ENCODE results near the gene POC1A.

POC1A gene

DNA sequence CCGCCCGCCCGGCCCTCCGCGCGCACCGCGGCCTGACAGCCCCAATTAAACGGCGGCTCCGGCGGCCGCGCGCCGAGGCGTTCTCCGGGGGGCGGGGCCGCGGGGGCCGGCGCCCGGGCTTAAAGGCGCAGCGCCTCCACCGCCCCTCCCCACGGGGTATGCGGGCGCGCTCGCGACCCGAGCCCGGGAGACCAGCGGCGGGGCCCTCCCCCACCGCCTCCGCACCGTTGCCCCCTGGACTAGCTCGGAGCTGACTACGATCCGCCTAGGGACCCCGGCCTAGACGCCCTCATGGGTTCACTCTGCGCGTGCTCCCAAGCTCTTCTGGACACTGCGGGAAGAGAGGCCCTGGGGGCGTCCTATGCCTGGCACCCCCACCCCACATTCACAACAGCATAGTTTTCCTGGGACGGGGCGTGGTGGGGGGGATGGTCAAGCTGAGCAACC lies 97.7 kb downstream of the POC1A start, which contains the start of gene DUSP7:
Gene DUSP7, minus strand, starts transcription at position 51 of the 447 bp plus-strand sequence. CDS start 205 bp downstream, outside the sequence.
- peak within 1 kb of the TSS; percentile 94 for H3K4me3 ChIP-seq (ENCODE audit: low read depth, low read length)
- no peak for TF ChIP-seq CTCF (IDR thresholded peaks at IDR 0.05; ENCODE audit: low read depth, low read length)

GRCh38 chr3:52055537-52056351 lies 98.5 kb downstream of the POC1A start:
- peak overlapping the region; percentile 94 for H3K4me3 ChIP-seq (ENCODE audit: low read depth, low read length)
- TF ChIP-seq CTCF (IDR thresholded peaks at IDR 0.05; ENCODE audit: low read depth, low read length), result 0 out of 2 replicates have a peak, but pooled peaks have one; percentile 14

GRCh38 chr3:52054661-52055511 lies 99.3 kb downstream of the POC1A start:
- peak; percentile 38 for TF ChIP-seq CTCF (IDR thresholded peaks at IDR 0.05; ENCODE audit: low read depth, low read length)
- peak overlapping the region; percentile 94 for H3K4me3 ChIP-seq (ENCODE audit: low read depth, low read length)

DNA sequence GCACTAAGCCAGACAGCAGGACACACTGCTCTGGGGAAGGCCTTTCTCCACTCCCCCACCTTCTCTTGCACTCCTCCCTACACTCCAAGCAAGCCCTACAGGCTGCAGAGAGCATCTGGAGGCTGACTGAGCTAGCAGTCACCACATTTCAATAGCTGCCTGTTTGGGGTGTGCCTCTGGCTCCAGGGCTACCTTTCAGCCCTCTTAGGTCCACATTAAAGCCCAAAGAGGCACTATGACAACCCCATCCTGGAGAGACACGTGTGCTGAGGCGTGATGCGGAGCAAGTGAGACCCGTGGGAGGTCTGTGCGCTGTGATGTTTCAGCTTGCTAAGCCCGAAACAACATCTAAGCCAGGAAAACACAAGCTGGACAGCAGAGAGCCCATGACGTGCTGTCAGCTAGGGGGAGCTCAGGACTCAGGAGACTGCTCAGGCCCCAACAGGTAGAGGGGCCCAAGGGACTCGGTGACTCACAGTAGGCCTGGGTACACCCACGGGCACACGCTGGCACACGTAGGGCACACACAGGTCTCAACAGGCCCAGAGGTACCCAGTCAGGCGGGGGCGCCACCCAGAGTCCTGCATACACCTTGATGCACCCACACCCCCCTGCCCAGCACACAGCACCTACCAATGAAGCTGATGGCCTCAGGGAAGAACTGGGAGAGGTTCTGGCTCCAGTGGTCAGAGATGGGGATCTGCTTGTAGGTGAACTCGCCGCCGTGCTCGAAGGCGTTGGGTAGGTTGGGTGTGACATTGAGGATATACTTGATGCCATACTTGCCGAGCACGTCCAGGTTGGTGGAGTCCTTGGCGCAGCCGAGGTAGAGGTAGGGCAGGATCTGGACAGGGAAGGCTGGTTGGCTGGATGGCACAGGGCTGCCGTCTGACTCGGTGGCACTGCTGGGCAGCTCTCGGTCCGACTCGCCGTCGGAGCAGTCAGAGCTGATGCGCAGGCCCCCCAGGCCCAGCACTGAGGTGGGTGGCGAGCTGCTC lies 100.6 kb downstream of the POC1A start:
- peak overlapping the region; percentile 23; the same call in 1 of the 2 replicates for H3K4me3 ChIP-seq (ENCODE audit: low read depth, low read length)
- TF ChIP-seq CTCF (IDR thresholded peaks at IDR 0.05; ENCODE audit: low read depth, low read length), result no peak

- TF ChIP-seq CTCF (IDR thresholded peaks at IDR 0.05; ENCODE audit: low read depth, low read length), result peak; percentile 51
- H3K4me3 ChIP-seq (ENCODE audit: low read depth, low read length), result peak overlapping the region; percentile 48
Measured at GRCh38 chr3:52052831-52053306, 101.4 kb downstream of the POC1A start.

DNA sequence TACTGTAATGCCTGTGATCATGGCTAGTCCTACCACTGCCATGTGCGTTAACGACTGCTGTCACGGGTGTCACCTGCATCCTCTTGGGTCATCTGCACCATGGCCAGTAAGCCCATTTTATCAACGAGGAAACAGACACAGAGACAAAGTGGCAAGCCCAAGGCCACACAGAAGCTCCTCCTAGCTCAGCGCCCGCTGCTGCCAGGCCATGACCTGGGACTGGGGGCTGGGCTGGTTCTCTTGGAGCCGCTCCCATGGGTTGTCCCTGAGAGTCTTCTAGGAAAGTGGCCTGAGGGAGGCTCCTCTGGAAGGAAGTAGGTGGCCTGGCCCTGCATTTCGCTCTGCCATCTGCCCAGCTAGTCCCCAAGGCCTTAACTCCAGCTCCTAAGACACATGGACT lies 102.8 kb downstream of the POC1A start:
- TF ChIP-seq CTCF (IDR thresholded peaks at IDR 0.05; ENCODE audit: low read depth, low read length), result no peak
- no peak overlapping the region for H3K4me3 ChIP-seq (ENCODE audit: low read depth, low read length)

All from WI38 (cell line).